ENCODE results near the gene CEP250. TPM values are rescaled to one million over a fixed set of nuclear protein-coding genes. Genes with fewer than 3 reads are reported as not detected.
A peak's percentile ranks its signal among the peaks of the same experiment; 100 is the strongest.

The CEP250 gene
- total RNA-seq, 1 donor from 2014 or later: 58.5 TPM

- Mint-ChIP-seq H3K36me3 (ENCODE audit: unreplicated experiment) (peaks cover 7% of the 10 kb centered on the region), H3K27ac (ENCODE audit: unreplicated experiment) (no peak overlapping the region), H3K4me3 (ENCODE audit: unreplicated experiment) (no peak overlapping the region), H3K9me3 (ENCODE audit: unreplicated experiment) (no peaks in the 10 kb centered on the region), H3K4me1 (ENCODE audit: unreplicated experiment) (peaks cover 42% of the 10 kb centered on the region), H3K27me3 (ENCODE audit: unreplicated experiment) (no peaks in the 10 kb centered on the region)
- no peak for TF ChIP-seq CTCF (IDR thresholded peaks at IDR 0.05)
- DNase-seq (ENCODE audit: extremely low spot score, unreplicated experiment): no peak
These were observed 3.0 kb downstream of the CEP250 start for GRCh38 chr20:35458388-35458787.

GRCh38 chr20:35461620-35462019, 6.2 kb downstream of the CEP250 start:
- no peak for TF ChIP-seq CTCF (IDR thresholded peaks at IDR 0.05)
- peak overlapping the region; percentile 16 for H3K27ac Mint-ChIP-seq (ENCODE audit: unreplicated experiment)
- no peak overlapping the region for H3K4me3 Mint-ChIP-seq (ENCODE audit: unreplicated experiment)
- H3K27me3 Mint-ChIP-seq (ENCODE audit: unreplicated experiment): no peaks in the 10 kb centered on the region
- H3K36me3 Mint-ChIP-seq (ENCODE audit: unreplicated experiment): peaks cover 15% of the 10 kb centered on the region
- H3K9me3 Mint-ChIP-seq (ENCODE audit: unreplicated experiment): no peaks in the 10 kb centered on the region
- no peak for DNase-seq (ENCODE audit: extremely low spot score, unreplicated experiment)
- H3K4me1 Mint-ChIP-seq (ENCODE audit: unreplicated experiment): peaks cover 25% of the 10 kb centered on the region

- no peak for DNase-seq (ENCODE audit: extremely low spot score, unreplicated experiment)
- Mint-ChIP-seq H3K4me3 (ENCODE audit: unreplicated experiment) (no peak overlapping the region), H3K27ac (ENCODE audit: unreplicated experiment) (no peak overlapping the region), H3K9me3 (ENCODE audit: unreplicated experiment) (no peaks in the 10 kb centered on the region), H3K4me1 (ENCODE audit: unreplicated experiment) (peaks cover 23% of the 10 kb centered on the region), H3K36me3 (ENCODE audit: unreplicated experiment) (peaks cover 17% of the 10 kb centered on the region), H3K27me3 (ENCODE audit: unreplicated experiment) (no peaks in the 10 kb centered on the region)
- TF ChIP-seq CTCF (IDR thresholded peaks at IDR 0.05): no peak
These were observed 7.0 kb downstream of the CEP250 start for GRCh38 chr20:35462351-35462750.

- H3K9me3 Mint-ChIP-seq (ENCODE audit: unreplicated experiment): no peaks in the 10 kb centered on the region
- TF ChIP-seq CTCF (IDR thresholded peaks at IDR 0.05): peak; percentile 86
- no peaks in the 10 kb centered on the region for H3K27me3 Mint-ChIP-seq (ENCODE audit: unreplicated experiment)
- no peak overlapping the region for H3K27ac Mint-ChIP-seq (ENCODE audit: unreplicated experiment)
- no peak overlapping the region for H3K4me3 Mint-ChIP-seq (ENCODE audit: unreplicated experiment)
- DNase-seq (ENCODE audit: extremely low spot score, unreplicated experiment): no peak
- H3K4me1 Mint-ChIP-seq (ENCODE audit: unreplicated experiment): peaks cover 20% of the 10 kb centered on the region
- peaks cover 24% of the 10 kb centered on the region for H3K36me3 Mint-ChIP-seq (ENCODE audit: unreplicated experiment)
These were observed 8.3 kb downstream of the CEP250 start for GRCh38 chr20:35463455-35464300.

- Mint-ChIP-seq H3K27ac (ENCODE audit: unreplicated experiment) (no peak overlapping the region), H3K36me3 (ENCODE audit: unreplicated experiment) (peaks cover 34% of the 10 kb centered on the region), H3K4me1 (ENCODE audit: unreplicated experiment) (peaks cover 20% of the 10 kb centered on the region), H3K4me3 (ENCODE audit: unreplicated experiment) (no peak overlapping the region), H3K9me3 (ENCODE audit: unreplicated experiment) (no peaks in the 10 kb centered on the region), H3K27me3 (ENCODE audit: unreplicated experiment) (no peaks in the 10 kb centered on the region)
- TF ChIP-seq CTCF (IDR thresholded peaks at IDR 0.05): no peak
- no peak for DNase-seq (ENCODE audit: extremely low spot score, unreplicated experiment)
These were observed 10.6 kb downstream of the CEP250 start for GRCh38 chr20:35465976-35466375.

Measured in osteocyte (in vitro differentiated cells).